Erythroblast (primary cell): ENCODE measurements around the gene CMPK2.

Source experiments
- DNase-seq, 2 experiments: peaks; one replicate each; lab custom pipeline; 2025; lab: John Stamatoyannopoulos, UW
- GATA1 ChIP-seq: IDR thresholded peaks from 2 replicates; pipeline ENCODE4 v1.6.1; 2011; ENCODE audit warnings: low read depth, mild to moderate bottlenecking, control low read depth, low read length, moderate library complexity
- POLR2A ChIP-seq: IDR thresholded peaks from 2 replicates; pipeline ENCODE4 v1.6.1; 2011; ENCODE audit warnings: mild to moderate bottlenecking, low read length

The CMPK2 gene, protein sequence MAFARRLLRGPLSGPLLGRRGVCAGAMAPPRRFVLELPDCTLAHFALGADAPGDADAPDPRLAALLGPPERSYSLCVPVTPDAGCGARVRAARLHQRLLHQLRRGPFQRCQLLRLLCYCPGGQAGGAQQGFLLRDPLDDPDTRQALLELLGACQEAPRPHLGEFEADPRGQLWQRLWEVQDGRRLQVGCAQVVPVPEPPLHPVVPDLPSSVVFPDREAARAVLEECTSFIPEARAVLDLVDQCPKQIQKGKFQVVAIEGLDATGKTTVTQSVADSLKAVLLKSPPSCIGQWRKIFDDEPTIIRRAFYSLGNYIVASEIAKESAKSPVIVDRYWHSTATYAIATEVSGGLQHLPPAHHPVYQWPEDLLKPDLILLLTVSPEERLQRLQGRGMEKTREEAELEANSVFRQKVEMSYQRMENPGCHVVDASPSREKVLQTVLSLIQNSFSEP

DNA sequence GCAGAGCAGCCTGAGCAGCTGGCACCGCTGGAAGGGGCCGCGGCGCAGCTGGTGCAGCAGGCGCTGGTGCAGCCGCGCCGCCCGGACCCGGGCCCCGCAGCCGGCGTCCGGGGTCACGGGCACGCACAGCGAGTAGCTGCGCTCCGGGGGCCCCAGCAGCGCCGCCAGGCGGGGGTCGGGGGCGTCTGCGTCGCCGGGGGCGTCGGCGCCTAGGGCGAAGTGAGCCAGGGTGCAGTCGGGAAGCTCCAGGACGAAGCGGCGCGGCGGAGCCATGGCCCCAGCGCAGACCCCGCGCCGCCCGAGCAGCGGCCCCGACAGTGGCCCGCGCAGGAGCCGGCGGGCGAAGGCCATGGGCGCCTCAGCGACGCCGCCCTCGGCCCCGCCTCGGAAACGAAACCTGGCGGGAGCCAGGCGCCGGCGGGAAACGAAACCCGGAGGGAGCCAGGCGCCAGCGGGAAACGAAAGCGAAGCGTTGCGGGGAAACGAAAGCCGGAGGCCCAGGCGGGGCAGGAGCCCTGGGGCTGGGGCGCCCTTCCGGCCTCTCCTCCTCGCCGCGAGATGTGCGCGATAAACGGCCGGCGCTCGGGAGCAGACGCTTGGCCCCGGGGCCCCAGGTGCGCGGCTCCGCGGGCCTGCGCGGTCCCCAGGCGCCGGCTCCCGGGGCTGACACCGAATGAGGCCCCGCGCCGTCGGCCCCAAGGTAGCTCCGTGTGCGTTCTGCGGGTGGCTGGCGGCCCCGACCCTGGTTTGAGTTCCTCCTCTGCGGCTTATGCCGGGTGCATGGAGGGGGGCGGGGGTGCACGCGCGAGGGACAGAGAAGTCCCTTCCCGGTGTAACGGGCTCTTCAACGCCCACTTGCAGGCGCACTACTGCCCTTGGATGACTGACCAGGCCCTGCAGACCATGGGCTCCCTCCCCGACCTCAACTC is at the start of gene CMPK2:
Gene CMPK2, minus strand, starts transcription at position 562 of the 929 bp plus-strand sequence. Its CDS starts 211 bp downstream, at position 351.
- peak; percentile 88 to 92 for DNase-seq
- peak; percentile 61 for TF ChIP-seq POLR2A
- peak; percentile 51 for TF ChIP-seq GATA1

DNA sequence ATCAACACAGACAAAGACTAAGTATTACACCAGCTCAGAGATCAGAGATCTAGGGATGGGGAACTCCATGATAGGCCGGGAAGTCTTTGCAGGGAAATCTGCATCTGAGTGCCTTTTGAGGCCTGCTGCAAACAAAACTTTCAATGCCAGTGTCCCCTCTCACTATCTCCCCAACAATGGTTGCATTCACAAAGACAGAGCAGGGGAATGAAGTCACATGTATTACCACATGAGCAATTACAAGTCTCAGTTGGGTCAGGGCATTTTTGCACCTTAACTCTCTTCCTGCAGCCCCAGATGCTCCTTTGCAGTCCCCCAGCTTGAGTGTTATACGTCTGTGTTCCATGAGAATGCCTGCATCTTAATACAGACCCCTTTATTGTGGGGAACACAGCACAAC is 49.7 kb upstream of the CMPK2 start:
- TF ChIP-seq GATA1, result no peak
- TF ChIP-seq POLR2A, result peak; percentile 18
- DNase-seq, result no peak

DNA sequence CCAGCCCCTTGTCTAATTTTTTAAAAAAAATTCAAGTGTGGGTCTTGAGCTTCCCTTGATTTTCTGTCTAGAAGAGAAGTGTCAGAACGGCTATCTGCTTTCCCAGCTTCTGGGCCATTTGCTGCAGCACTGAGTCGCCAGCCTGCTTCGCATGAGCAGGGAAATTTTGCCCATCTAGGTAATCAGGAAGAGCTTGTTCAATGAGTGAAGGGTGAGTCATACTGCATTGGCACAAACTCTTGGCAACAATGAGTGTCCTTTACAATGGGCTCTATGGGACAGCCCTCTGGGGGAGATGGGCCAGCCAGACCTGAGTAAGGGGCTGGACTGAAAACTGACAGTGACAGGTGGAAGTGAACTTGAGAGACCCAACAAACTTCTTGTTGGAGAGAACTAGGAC is 49.1 kb upstream of the CMPK2 start:
- TF ChIP-seq POLR2A, result no peak
- TF ChIP-seq GATA1, result no peak
- DNase-seq, result no peak

DNA sequence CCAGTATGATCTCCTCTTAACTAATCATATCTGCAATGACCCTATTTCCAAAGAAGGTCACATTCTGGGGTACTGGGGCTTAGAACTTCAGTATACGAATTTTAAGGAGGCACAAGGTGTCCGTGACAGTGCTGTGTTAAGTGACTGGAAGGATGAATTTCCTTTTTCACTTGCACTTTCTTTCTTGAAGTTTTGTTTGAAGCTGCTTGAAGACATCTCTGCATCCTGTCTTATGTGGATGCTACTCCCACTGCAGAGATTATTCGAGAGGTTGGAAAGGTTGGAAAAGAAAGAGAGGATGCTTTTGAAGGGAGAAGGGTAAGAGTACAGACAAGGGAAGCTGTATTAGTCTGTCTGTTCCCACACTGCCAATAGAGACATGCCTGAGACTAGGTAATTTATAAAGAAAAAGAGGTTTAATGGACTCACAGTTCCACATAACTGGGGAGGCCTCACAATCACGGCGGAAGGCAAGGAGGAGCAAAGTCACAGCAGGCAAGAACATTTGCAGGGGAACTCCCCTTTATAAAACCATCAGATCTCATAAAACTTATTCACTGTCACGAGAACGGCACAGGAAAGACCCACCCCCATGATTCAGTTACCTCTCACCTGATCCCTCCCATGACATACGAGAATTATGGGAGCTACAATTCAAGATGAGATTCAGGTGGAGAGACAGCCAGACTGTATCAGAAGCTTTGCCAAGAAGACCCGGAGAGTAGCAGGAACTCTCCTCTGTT is 47.9 kb upstream of the CMPK2 start:
- no peak for TF ChIP-seq POLR2A
- TF ChIP-seq GATA1, result no peak
- DNase-seq, result no peak

DNA sequence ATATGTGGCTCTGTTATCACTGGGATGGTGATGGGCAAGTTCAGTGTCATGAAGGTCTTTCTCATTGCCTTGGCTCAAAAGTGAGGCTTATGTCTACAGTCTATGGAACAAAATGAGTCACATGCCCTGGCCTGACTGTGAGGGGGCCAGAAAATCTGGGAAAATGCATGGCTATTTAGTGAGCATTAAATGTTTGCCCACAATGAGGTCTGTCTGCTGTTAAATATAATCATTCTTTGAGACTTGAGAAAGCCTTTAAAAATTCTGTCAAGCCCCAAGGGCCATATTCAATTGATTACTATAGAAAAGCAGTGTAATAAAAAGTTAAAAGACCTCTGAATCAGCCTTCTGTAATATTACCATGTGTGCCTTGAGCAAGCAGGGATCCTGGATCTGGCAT is 46.0 kb upstream of the CMPK2 start:
- no peak for DNase-seq
- TF ChIP-seq GATA1 (no peak), POLR2A (no peak)

DNA sequence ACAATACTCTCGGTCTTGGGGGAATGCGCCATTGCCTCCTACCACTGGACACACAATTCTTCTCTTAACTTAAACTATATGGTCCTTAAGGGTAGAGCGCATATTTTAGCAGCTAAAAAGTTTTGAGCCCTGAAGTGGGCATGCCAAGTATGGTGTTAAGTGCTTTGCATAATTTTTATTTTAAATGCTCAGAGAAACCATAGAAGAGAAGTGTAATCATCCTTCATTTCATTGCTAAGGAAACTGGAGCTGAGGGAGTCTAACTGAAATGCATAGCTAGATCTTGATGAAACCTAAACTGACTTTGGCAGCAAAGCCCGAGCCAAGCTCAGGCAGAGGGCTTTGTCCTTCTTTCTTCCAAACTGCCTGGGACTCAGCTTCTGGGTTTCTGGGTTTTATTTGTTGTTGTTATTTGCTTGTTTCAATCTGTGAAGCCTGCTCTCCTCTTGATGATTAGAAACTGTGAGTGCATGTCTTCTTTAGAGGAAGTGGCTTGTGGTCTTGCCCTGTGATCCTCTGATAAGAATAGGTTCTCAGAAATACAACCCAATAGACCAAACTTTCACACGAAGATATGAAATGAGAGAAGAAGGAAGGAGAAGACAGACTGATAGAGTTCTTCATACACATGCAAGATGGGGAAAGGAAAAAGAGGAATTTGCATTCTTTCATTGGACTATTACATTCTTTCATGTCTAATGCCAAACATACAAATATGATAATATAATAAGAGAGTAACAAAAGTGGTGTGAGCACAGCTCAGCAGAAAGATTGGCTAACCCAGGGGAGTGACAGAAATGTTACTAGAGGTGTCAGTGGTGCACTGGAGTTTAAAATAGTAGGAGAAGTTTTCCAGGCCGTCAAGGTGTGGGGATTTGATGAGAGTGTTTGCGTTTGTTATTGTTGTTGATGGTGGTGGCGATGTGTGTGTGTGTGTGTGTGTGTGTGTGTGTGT is 44.0 kb upstream of the CMPK2 start:
- peak; percentile 59 to 76 for DNase-seq
- TF ChIP-seq POLR2A, result peak; percentile 49
- TF ChIP-seq GATA1, result no peak

DNA sequence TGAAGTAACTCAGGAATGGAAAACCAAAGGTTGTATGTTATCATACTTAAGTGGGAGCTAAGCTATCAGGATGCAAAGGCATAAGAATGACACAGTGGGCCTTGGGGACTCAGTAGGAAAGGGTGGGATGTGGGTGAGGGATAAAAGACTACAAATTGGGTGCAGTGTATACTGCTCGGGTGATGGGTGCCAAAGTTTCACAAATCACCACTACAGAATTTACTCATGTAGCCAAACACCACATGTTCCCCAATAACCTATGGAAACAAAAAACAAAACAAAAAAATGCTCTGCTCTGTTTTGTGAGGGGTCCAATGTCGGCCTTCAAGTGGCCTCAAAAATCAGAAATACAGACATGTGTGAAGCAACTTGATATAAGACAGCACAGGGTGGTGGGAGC is 42.6 kb upstream of the CMPK2 start:
- TF ChIP-seq POLR2A, result no peak
- no peak for TF ChIP-seq GATA1

DNA sequence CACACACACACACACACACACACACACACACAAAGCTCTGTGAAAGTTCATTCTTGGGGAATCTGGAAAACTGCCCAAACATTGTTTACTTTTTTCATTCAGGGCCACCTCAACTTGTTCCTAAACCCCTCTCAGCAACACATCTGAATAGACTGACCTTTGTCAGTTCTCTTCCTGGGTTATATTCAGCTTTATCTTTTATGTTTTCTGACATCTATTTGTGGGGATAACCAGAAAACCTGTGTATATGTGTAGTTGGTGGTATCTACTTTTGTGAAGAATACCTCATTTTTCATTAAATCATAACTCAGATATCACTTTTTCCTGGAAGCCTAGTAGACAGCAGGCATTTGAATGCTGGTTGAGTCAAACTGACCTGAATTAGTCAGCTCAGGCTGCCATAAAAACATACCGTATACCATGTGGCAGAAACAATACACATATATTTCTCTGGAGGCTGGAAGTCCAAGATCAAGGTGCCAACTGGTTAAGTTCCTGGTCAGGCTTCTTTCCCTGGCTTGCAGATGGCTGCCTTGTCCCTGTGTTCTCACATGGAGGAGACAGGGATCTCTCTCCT is 40.5 kb upstream of the CMPK2 start:
- no peak for TF ChIP-seq POLR2A
- no peak for TF ChIP-seq GATA1
- no peak for DNase-seq

More for the DNA sequence above, 42.6 kb upstream of the CMPK2 start:
- no peak for DNase-seq

DNA sequence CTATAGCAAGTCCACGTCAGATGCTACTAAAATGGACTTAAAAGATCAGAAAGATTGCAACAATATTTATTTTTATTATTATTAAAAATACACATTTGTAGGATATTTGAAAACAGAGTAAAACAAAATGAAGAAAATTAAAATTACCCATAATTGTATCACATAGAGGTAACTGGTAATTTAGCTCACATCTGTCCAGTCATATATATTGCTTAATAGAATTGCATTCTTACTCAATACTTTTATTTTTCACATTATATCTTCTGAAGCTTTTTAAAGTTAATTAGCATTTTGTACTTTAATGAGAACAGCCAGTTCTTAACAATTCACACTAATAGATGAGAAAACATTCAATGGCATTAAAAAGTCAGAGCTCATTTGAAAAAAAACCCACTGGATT is 40.0 kb upstream of the CMPK2 start:
- TF ChIP-seq GATA1 (no peak), POLR2A (no peak)
- DNase-seq, result no peak

DNA sequence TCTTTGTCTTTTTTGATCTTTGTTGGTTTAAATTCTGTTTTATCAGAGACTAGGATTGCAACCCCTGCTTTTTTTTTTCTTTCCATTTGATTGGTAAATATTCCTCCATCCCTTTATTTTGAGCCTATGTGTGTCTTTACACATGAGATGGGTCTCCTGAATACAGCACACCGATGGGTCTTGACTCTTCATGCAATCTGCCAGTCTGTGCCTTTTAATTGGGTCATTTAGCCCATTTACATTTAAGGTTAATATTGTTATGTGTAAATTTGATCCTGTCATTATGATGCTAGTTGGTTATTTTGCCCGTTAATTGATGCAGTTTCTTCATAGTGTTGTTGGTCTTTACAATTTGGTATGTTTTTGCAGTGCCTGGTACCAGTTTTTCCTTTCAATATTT is 36.9 kb upstream of the CMPK2 start:
- DNase-seq, result peak in 1 of 2 experiments; percentile 40

DNA sequence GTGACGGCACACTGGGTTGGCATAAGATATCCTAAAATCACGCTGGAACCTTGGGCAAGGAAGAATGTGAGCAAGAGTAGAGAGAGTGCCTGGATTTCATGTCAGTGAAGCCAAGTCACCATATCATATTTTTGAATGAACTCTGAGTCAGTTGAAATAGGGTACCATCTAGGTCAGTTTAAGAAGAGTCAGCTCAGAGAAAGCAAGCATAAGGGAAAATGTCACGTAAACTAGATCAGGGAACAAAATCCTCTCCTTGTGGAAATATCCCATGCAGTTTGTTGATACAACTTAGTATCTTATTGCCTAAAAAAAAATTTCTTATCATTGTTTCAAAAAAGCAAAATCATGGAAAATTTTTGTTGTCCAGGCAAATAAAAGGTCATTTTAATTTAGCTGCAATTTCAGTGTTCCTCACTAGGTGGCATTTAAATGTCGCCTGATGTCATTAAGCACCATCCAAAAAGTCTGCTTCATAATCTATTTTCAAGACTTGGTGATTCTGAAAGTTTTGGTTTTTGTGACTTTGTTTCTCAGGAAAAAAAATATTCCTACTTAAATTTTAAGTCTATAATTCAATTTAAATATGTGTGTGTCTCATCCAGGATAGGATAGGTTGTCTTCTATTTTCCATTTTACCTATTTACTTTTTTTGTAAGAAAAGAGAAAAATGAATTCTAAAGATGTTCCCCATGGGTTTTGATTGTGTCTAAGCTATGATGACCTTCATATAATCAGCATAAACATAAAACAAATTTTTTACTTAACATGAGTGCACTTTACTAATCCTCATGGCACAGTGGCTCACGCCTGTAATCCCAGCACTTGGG is 31.4 kb upstream of the CMPK2 start:
- peak; percentile 69 to 77 for DNase-seq

More for the DNA sequence above, 31.4 kb upstream of the CMPK2 start:
- TF ChIP-seq POLR2A (peak; percentile 20), GATA1 (no peak)
